ENCODE data around the gene PAPSS1. TPM values are rescaled to one million over a fixed set of nuclear protein-coding genes. Genes with fewer than 3 reads are reported as not detected.

PAPSS1 gene
- total and polyA plus RNA-seq, 7 donors: 20.6 to 30.0 (median 25.5) TPM

- no peaks in the 10 kb centered on the region for H3K4me1 ChIP-seq
- no peak for DNase-seq
- H3K27ac ChIP-seq: no peak overlapping the region
- intact Hi-C loops (cut with DNase I): no loop called here
- H3K27me3 ChIP-seq: no peaks in the 10 kb centered on the region
- TF ChIP-seq CTCF (IDR thresholded peaks at IDR 0.05) (no peak), POLR2AphosphoS5 (IDR thresholded peaks at IDR 0.05) (no peak), EP300 (IDR thresholded peaks at IDR 0.05) (no peak), POLR2A (IDR thresholded peaks at IDR 0.05) (no peak)
- H3K9me3 ChIP-seq: no peaks in the 10 kb centered on the region
- H3K36me3 ChIP-seq: peaks cover 0 to 12% (median 3%) of the 10 kb centered on the region in 4 donors
- WGBS, 2 donors: 78 to 88% methylated on average over 1 of the region's 1 CpG
- no peak overlapping the region for H3K4me3 ChIP-seq
Measured at GRCh38 chr4:107688421-107688820, 31.6 kb downstream of the PAPSS1 start.

- Histone ChIP-seq H3K27ac (no peak overlapping the region), H3K36me3 (peaks cover 0 to 10% (median 3%) of the 10 kb centered on the region in 4 donors), H3K27me3 (no peaks in the 10 kb centered on the region), H3K9me3 (no peaks in the 10 kb centered on the region), H3K4me1 (no peaks in the 10 kb centered on the region), H3K4me3 (no peak overlapping the region)
- TF ChIP-seq POLR2AphosphoS5 (IDR thresholded peaks at IDR 0.05): no peak
- no peak for TF ChIP-seq EP300 (IDR thresholded peaks at IDR 0.05)
- no peak for TF ChIP-seq POLR2A (IDR thresholded peaks at IDR 0.05)
- no peak for TF ChIP-seq CTCF (IDR thresholded peaks at IDR 0.05)
- DNase-seq: no peak
- WGBS, 2 donors: 70 to 94% methylated on average over 1 of the region's 1 CpG
- intact Hi-C loops (cut with DNase I): no loop called here
Measured at GRCh38 chr4:107685740-107686139, 34.3 kb downstream of the PAPSS1 start.

GRCh38 chr4:107683873-107684272, 36.2 kb downstream of the PAPSS1 start:
- TF ChIP-seq POLR2AphosphoS5 (IDR thresholded peaks at IDR 0.05) (no peak), POLR2A (IDR thresholded peaks at IDR 0.05) (no peak), EP300 (IDR thresholded peaks at IDR 0.05) (no peak), CTCF (IDR thresholded peaks at IDR 0.05) (no peak)
- Histone ChIP-seq H3K36me3 (peaks cover 0 to 17% (median 5%) of the 10 kb centered on the region in 4 donors), H3K27ac (no peak overlapping the region), H3K27me3 (no peaks in the 10 kb centered on the region), H3K9me3 (no peaks in the 10 kb centered on the region), H3K4me3 (no peak overlapping the region), H3K4me1 (no peaks in the 10 kb centered on the region)
- no peak for DNase-seq
- intact Hi-C loops (cut with DNase I): no loop called here

GRCh38 chr4:107682306-107682705, 37.7 kb downstream of the PAPSS1 start:
- Histone ChIP-seq H3K36me3 (peaks cover 0 to 25% (median 5%) of the 10 kb centered on the region in 4 donors), H3K27ac (no peak overlapping the region), H3K27me3 (no peaks in the 10 kb centered on the region), H3K9me3 (no peaks in the 10 kb centered on the region), H3K4me3 (no peak overlapping the region), H3K4me1 (no peaks in the 10 kb centered on the region)
- 91 to 93% methylated on average over 3 of the region's 3 CpGs for WGBS, 2 donors
- DNase-seq: no peak
- no peak for TF ChIP-seq EP300 (IDR thresholded peaks at IDR 0.05)
- no peak for TF ChIP-seq CTCF (IDR thresholded peaks at IDR 0.05)
- no peak for TF ChIP-seq POLR2A (IDR thresholded peaks at IDR 0.05)
- no peak for TF ChIP-seq POLR2AphosphoS5 (IDR thresholded peaks at IDR 0.05)
- intact Hi-C loops (cut with DNase I): no loop called here

- Histone ChIP-seq H3K9me3 (no peaks in the 10 kb centered on the region), H3K4me3 (no peak overlapping the region), H3K36me3 (peaks cover 0 to 2% (median 0%) of the 10 kb centered on the region in 4 donors), H3K27ac (no peak overlapping the region), H3K27me3 (no peaks in the 10 kb centered on the region), H3K4me1 (peaks cover 0 to 29% (median 19%) of the 10 kb centered on the region in 4 donors)
- DNase-seq: no peak
- TF ChIP-seq POLR2AphosphoS5 (IDR thresholded peaks at IDR 0.05) (no peak), POLR2A (IDR thresholded peaks at IDR 0.05) (no peak)
- intact Hi-C loops (cut with DNase I): loop anchor here (5.0 to 10.0 kb wide), 4 partner anchors 292 to 1297 kb away; no protein-coding TSS in a partner anchor
Measured at GRCh38 chr4:107669068-107669467, 51.0 kb downstream of the PAPSS1 start.
